ENCODE data around the gene TGDS.

GRCh38 chr13:94622344-94622743 lies 26.4 kb upstream of the TGDS start:
- TF ChIP-seq POLR2A (IDR thresholded peaks at IDR 0.05) = no peak
- TF ChIP-seq CTCF (IDR thresholded peaks at IDR 0.05) = no peak
- TF ChIP-seq POLR2AphosphoS5 (IDR thresholded peaks at IDR 0.05) = no peak
- no peak for TF ChIP-seq EP300 (IDR thresholded peaks at IDR 0.05)
